Raji (cell line): ENCODE results near the gene SLC26A3.

Source experiments
- POLR2A ChIP-seq: IDR thresholded peaks from 2 replicates; pipeline ENCODE4 v1.6.1; 2011; ENCODE audit warnings: low read depth, low read length, control low read depth; ENCODE audit not compliant: insufficient read depth

SLC26A3 gene

DNA sequence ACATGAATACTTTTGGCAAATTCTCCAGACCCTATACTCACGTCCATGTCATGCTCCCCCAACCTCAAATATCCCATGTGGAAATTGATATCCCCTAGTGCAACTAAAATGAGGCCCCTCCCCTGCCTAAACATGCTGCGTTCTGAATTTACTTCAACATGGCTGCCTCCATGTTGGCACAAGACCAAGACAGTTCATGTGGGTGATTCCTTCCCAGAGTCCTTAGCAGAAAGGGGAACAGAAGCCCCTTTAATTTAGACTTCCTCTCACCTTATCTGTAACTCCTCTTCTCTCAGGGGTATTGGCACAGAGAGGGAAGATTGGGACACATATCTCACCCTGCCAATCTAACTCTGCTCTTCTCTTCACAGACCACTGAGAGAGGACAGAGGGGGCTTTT lies 24.5 kb upstream of the SLC26A3 start:
- no peak for TF ChIP-seq POLR2A

DNA sequence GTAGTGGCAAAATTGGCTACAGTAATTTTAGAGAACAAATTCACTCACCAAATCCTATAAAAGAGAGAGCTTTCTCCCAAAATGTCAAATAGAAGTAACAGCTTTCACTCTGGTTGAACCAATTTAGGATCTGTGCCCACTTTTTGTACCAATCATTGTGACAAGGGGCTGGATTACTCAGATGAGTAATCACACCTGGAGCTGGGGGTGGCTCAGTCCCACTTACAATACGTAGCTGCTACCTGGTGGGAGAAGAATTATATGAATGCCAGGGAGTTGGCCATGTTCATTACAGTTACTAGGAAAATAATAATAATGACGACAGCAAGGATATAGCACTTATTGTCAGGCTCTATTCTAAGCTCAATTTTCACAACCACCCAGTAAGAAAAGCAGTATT lies 23.4 kb upstream of the SLC26A3 start:
- no peak for TF ChIP-seq POLR2A

DNA sequence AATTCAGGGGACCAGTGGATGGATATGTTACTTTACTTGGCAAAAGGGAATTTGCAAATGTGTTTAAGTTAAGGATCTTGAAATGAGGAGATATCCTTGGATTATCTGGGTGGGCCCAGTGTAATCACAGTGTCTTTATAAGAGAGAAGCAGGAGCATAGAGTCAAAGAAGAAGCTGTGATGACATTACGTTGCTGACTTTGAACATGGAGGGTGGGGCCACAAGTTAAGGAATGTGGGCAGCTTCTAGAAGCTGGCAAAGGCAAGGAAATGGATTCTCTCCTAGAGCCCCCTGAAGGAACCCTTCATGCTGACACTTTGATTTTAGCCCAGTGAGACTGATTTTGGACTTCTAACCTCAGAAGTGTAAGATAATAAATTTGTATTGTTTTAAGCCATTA lies 21.8 kb upstream of the SLC26A3 start:
- no peak for TF ChIP-seq POLR2A

DNA sequence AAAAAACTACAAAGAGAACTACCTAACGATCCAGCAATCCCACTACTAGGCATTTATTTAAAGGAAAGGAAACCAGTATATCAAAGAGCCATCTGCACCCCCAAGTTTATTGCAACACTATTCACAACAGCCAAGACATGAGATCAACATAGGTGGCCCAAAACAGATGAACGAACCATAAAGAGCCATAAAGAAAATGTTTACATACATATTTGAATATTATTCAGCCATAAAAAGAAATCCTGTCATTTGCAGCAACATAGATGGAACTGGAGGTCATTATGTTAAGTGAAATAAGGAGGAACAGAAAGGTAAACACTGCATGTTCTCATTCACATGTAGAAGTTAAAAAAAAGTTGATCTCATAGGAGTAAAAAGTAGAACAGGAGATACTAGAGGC lies 15.6 kb upstream of the SLC26A3 start:
- TF ChIP-seq POLR2A: no peak

DNA sequence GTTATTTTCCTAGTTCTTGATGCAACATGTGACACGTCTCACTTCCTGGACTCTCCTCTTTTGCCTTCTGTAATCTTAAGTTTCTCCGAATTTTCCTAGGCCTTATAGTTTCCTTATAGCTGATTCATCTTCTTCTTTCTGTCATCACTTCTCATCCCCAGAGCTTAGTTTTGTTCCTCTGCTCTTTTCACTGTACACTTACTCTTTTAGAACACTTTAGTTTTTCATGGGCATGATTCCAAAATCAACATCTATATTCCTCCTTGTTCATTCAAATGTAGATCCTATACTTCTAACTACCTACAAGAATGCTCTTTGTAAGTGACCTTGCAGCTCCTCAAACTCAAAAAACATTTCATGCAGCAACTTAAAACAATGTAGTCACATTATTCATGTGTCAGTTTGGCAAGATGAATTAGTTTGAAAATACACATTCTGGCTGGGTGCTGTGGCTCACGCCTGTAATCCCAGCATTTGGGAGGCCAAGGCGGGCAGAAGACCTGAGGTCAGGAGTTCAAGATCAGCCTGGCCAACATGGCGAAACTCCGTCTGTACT lies 13.1 kb upstream of the SLC26A3 start:
- no peak for TF ChIP-seq POLR2A

DNA sequence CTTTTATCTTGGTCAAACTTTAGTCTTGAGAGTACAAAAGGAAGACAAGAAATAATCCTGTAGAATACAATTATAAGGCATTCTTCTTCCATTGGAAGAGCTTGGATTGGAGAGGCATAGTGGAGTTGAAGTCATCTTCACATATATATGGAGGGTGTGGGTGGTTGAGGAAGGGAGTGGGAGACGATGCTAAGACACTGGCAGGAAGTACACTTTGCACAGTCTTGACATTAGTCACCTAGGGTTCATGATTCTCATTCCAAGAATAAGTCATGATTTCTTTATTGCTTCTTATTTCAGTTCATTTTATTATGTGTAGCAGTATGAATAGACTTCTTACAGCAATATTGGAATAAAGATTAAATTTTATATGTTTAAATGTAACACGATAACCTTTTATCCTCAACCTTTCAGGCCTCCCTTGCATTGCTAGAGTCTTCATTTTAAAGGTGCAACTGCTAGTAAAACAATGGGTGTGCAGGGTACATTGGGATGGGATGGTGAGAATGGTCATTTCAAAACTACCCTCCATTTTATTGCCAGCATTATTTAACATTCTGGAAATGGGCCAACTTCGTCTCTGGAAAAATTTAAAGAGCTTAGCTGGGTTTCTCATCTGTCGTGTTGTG lies 12.3 kb upstream of the SLC26A3 start:
- no peak for TF ChIP-seq POLR2A

DNA sequence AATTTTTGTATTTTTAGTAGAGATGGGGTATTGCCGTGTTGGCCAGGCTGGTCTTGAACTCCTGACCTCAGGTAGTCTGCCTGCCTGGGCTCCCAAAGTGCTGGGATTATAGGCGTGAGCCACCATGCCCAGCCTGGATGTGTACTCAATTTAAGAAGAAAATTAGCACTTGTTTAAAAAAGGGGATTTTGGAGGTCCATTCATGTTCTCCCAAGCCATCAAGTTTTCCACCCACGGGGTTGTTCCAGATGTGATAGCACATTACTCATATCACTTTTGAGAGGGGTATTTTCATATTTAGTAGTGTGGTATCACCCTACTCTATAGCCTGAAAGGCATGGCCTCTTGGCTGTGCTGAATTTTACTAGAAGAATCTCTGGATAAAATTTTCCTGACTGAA lies 10.5 kb upstream of the SLC26A3 start:
- TF ChIP-seq POLR2A: no peak

DNA sequence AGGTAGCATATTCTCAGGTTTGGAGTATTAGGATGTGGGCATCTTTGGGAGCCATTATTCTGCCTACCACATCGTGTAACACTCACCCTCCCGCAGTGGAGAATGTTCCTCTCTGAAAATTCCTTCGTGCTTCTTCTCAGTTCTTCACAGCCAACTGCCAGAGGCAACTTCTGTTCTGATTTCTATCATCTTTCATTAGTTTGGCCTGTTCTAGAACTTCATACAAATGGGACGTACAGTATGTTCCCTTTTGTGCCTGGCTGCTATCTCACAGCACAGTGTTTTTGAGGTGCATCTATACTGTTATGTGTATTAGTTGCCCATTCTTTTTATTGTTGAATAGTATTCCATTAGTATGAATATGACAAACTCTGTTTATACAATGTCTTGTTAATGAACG lies 8.9 kb upstream of the SLC26A3 start:
- TF ChIP-seq POLR2A: no peak

DNA sequence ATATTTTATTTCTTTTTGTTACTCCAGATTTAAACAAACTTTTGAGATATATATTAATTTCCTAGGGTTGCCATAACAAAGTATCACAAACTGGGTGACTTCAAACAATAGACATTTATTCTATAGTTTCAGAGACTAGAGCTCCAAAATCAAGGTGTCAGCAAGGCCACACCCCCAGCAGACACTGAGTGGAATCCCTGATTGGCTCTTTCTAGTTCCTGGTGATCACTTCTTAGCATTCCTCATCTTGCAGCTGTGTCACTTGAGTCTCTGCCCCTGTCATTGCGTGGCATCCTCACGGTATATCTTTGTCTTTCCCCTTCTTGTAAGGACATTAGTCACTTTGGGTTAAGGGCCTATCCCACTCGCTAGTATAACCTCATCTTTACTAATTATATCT lies 7.6 kb upstream of the SLC26A3 start:
- no peak for TF ChIP-seq POLR2A

DNA sequence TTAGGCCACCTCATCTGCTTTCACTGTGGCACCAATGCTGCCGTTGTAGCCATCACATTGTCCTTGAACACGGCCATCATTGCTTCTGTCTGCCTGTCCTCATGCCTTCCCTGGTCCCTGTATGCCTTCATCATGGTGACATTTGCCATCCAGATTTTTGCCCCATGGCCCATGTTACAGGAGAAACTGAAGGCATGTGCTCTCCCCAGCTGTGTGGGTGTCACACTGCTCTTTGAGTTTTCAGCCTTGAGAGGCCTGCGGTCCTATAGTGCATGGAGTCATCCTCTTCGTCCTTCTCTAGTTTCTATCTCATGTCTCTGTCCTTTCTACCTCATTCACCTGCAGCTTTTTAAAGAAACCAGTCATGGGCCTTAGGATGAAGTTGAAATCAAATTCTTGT lies 6.2 kb upstream of the SLC26A3 start:
- no peak for TF ChIP-seq POLR2A

DNA sequence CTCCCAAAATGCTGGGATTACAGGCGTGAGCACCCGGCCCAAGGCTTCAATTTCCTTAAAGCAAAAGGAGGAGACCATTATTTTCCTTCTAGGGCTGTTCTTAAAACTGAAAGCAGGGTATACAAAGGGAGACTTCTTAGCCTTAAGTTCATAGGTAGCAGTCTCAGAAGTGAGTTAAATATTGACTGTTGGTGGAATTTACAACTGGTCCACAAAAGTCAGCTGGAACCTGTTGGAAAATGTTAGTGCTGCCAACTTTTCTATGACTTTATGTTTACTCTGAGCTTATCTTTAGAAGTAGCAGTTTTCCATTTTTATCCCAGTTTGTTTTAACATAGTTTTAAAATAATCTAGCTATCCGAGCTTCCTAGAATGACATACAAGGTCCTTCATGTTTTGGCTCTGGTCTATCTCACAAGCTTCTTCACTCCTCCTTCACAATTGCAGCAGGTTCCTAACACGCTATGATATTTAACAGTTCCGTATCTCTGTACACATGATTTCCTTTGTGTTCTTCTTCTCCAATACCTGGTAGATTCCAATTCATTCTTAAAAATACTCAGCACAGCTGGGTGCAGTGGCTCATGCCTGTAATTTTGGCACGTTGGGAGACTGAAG lies 3.3 kb downstream of the SLC26A3 start:
- no peak for TF ChIP-seq POLR2A

DNA sequence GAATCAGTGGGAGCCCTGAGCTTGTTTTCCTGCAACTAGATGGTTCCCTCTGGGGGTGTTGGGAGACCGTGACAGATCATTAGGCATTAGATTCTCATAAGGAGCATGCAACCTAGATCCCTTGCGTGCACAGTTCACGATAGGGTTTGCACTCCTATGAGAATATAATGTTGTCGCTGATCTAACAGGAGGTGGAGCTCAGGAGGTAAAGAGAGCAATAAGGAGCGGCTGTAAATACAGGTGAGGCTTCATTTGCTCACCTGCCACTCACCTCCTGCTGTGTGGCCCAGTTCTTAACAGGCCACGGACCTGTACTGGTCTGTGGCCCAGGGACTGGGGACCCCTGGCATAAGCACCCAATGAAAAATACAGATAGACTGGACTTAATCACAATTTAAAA lies 10.7 kb downstream of the SLC26A3 start:
- no peak for TF ChIP-seq POLR2A

DNA sequence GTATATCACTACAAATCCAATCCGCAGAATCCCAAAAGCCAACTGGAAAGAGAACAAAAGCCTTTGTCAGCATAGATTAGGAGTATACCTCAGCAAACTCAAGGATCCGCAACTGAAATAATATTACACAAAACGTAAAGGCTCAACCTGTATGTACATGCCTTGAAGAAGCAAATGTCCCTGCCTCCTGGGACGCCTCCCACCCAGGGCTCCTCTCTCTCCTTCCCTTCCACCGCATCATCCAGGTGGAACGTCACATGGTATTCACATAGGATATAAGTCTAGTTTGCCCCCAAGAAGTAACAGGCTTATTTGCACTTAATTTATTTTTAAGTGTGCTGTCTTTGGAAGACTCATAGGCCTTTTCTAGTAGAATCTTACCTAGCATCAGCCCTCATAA lies 13.4 kb downstream of the SLC26A3 start:
- no peak for TF ChIP-seq POLR2A

DNA sequence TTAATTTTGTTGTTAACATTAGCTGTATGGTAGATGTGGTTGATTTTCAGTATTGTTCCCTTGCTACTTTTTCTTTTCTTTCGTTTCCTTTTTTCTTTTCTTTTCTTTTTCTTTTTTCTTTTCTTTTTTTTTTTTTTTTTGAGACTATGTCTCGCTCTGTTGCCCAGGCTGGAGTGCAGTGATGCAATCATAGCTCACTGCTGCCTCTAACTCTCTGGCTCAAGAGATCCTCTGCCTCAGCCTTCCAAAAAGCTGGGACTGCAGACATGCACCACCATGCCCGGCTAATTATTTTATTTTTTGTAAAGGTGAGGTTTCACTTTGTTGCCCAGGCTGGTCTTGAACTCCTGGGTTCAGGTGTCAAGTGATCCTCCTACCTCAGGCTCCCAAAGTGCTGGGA lies 14.4 kb downstream of the SLC26A3 start:
- TF ChIP-seq POLR2A: no peak

DNA sequence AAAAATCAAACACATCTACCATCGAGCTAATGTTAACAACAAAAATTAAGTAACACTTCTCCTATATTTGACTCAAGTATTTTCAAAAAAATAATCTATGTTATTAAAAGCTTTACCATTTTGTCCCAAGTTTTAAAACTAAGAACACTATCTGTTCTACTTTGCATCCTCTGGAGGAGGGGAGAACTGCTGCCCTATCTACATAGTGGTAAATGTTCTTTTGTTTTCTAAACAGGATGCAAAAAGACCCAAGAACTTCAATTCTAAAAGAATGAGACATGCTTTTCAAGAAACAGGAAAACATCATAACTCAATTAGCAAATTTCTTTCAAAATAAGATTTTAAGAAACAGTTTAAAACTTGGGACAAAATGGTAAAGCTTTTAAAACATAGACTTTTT lies 14.8 kb downstream of the SLC26A3 start:
- TF ChIP-seq POLR2A: no peak

DNA sequence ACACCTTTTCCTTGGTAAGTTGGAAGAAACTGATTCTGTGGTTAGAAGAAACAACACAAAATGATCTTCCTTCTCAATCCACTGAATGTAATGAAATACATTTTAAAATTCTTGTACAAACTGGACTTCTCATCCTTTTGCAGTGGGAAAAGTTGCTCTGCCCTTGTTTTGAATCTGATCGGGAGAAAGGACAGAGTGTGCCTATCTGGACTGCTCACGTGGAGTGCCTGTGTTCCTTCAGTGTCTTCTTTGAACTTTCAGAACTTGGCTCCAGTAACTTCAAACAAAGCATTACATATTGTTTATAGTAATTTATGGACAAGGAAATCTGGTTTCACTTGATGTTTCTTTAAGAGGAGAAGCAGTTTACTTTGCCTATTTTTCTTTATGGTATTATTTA lies 17.1 kb downstream of the SLC26A3 start:
- TF ChIP-seq POLR2A: no peak

DNA sequence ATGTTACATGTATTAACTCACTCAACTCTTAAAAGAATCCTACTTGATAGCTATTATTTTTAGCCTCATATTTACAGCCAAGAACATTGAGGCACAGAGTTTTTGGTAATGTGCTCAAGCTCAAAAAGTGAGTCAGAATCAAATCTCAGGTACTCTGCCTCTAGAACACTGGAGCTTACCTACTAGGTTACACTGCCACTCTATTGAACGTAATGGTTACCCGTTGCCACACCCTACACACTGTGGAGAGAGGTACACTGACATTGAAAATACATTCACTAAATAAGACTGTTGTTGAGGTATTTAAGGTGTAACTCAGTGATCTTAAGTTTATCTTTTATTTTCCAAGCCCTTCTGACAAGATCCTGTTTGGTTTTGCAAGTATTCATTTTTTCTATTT lies 17.9 kb downstream of the SLC26A3 start:
- TF ChIP-seq POLR2A: no peak
